ENCODE measurements around the gene PEX13. TPM values are rescaled to one million over a fixed set of nuclear protein-coding genes. Genes with fewer than 3 reads are reported as not detected.

Gene PEX13
- total RNA-seq, 1 experiment from 2014 or later: 20.4 TPM

- TF ChIP-seq IRF1 (CRISPR knock-in tag; IDR thresholded peaks at IDR 0.05) (no peak), E2F5 (CRISPR knock-in tag; IDR thresholded peaks at IDR 0.05) (no peak; the same call in none of the 2 replicates), PREB (CRISPR knock-in tag; IDR thresholded peaks at IDR 0.05; ENCODE audit: borderline replicate concordance) (no peak), ELF4 (CRISPR knock-in tag; IDR thresholded peaks at IDR 0.05; ENCODE audit: low read depth) (0 out of 2 replicates have a peak, but pooled peaks have one; percentile 13), ZMAT4 (CRISPR knock-in tag; IDR thresholded peaks at IDR 0.05) (no peak), ZNF423 (CRISPR knock-in tag; IDR thresholded peaks at IDR 0.05) (0 out of 2 replicates have a peak, but pooled peaks have one; percentile 27), CREM (CRISPR knock-in tag; IDR thresholded peaks at IDR 0.05) (peak; percentile 48), ZBTB21 (CRISPR knock-in tag; IDR thresholded peaks at IDR 0.05; ENCODE audit: borderline replicate concordance) (no peak), ESRRA (CRISPR knock-in tag; IDR thresholded peaks at IDR 0.05; ENCODE audit: borderline replicate concordance) (peak; percentile 55; the same call in 1 of the 2 replicates), ZNF232 (CRISPR knock-in tag; IDR thresholded peaks at IDR 0.05) (0 out of 2 replicates have a peak, but pooled peaks have one; percentile 26), GABPB1 (CRISPR knock-in tag; IDR thresholded peaks at IDR 0.05) (peak; percentile 55; the same call in 1 of the 2 replicates), ARID4B (CRISPR knock-in tag; IDR thresholded peaks at IDR 0.05; ENCODE audit: borderline replicate concordance) (peak; percentile 61), FOXP4 (CRISPR knock-in tag; IDR thresholded peaks at IDR 0.05) (peak; percentile 26; the same call in 1 of the 2 replicates), PRDM15 (CRISPR knock-in tag; IDR thresholded peaks at IDR 0.05) (no peak), KAT7 (CRISPR knock-in tag; IDR thresholded peaks at IDR 0.05; ENCODE audit: borderline replicate concordance) (peak; percentile 62; the same call in 1 of the 2 replicates), OVOL2 (CRISPR knock-in tag; IDR thresholded peaks at IDR 0.05; ENCODE audit: borderline replicate concordance) (no peak), FOXJ3 (CRISPR knock-in tag; IDR thresholded peaks at IDR 0.05; ENCODE audit: borderline replicate concordance) (no peak), FOXP1 (CRISPR knock-in tag; IDR thresholded peaks at IDR 0.05; ENCODE audit: borderline replicate concordance) (peak; percentile 56), FOXK1 (CRISPR knock-in tag; IDR thresholded peaks at IDR 0.05) (0 out of 2 replicates have a peak, but pooled peaks have one; percentile 13), MYBL2 (CRISPR knock-in tag; IDR thresholded peaks at IDR 0.05) (peak; percentile 32; the same call in 1 of the 2 replicates), HMGXB4 (CRISPR knock-in tag; IDR thresholded peaks at IDR 0.05) (peak; percentile 68; the same call in 1 of the 2 replicates)
Observed at GRCh38 chr2:61065714-61066709, 48.5 kb downstream of the PEX13 start, which contains the start of gene SANBR (continued).

Data from WTC11 (cell line).